Skeletal muscle cell (primary cell): ENCODE measurements around the gene NPTN.
A peak's percentile ranks its signal among the peaks of the same experiment; 100 is the strongest.
"Not testable (repeated sequence)": the region's sequence is repeated elsewhere in the genome, so short reads cannot be mapped to it uniquely, and the experiment has no call there.

ENCODE experiments used
- DNase-seq: peaks from one replicate; pipeline ENCODE4 v3.0.0-alpha.2; 2010; ENCODE audit warnings: low read depth
- H3K4me3 ChIP-seq: 2 replicates; pipeline ENCODE4 v1.5.1; 2011; ENCODE audit warnings: low read depth, mild to moderate bottlenecking, control low read depth, low read length, moderate library complexity

NPTN gene

GRCh38 chr15:73633111-73633990 lies at the start of gene NPTN:
TSS of gene NPTN (minus strand) at chr15:73633389. CDS start at chr15:73633215, 174 bp downstream.
- peak within 1 kb of the TSS; percentile 90 for H3K4me3 ChIP-seq
- DNase-seq = peak; percentile 94

GRCh38 chr15:73682600-73683090 lies 49.5 kb upstream of the NPTN start:
- DNase-seq = no peak
- no peak overlapping the region for H3K4me3 ChIP-seq

GRCh38 chr15:73681856-73682599 lies 48.8 kb upstream of the NPTN start:
- DNase-seq = no peak

GRCh38 chr15:73681063-73681462 lies 47.9 kb upstream of the NPTN start:
- DNase-seq = no peak
- H3K4me3 ChIP-seq = no peak overlapping the region

More at GRCh38 chr15:73681856-73682599, 48.8 kb upstream of the NPTN start:
- no peak overlapping the region for H3K4me3 ChIP-seq

GRCh38 chr15:73680549-73680948 lies 47.4 kb upstream of the NPTN start:
- no peak overlapping the region for H3K4me3 ChIP-seq
- no peak for DNase-seq

- DNase-seq = no peak
- no peak overlapping the region for H3K4me3 ChIP-seq
Observed at GRCh38 chr15:73679964-73680363, 46.8 kb upstream of the NPTN start.

- no peak for DNase-seq
- no peak overlapping the region for H3K4me3 ChIP-seq
Observed at GRCh38 chr15:73679180-73679579, 46.0 kb upstream of the NPTN start.

- no peak overlapping the region for H3K4me3 ChIP-seq
- DNase-seq = no peak
Observed at GRCh38 chr15:73678498-73678897, 45.3 kb upstream of the NPTN start.

GRCh38 chr15:73677733-73678132 lies 44.5 kb upstream of the NPTN start:
- DNase-seq = no peak

GRCh38 chr15:73677146-73677607 lies 44.0 kb upstream of the NPTN start:
- no peak overlapping the region for H3K4me3 ChIP-seq
- DNase-seq = no peak

More at GRCh38 chr15:73677733-73678132, 44.5 kb upstream of the NPTN start:
- no peak overlapping the region for H3K4me3 ChIP-seq

GRCh38 chr15:73674587-73674986 lies 41.4 kb upstream of the NPTN start:
- no peak overlapping the region for H3K4me3 ChIP-seq
- DNase-seq = no peak

GRCh38 chr15:73660455-73660854 lies 27.3 kb upstream of the NPTN start:
- H3K4me3 ChIP-seq = no peak overlapping the region
- no peak for DNase-seq

GRCh38 chr15:73658645-73659044 lies 25.5 kb upstream of the NPTN start:
- DNase-seq = no peak
- no peak overlapping the region for H3K4me3 ChIP-seq

GRCh38 chr15:73655724-73656123 lies 22.5 kb upstream of the NPTN start:
- H3K4me3 ChIP-seq = no peak overlapping the region
- no peak for DNase-seq

GRCh38 chr15:73654659-73655058 lies 21.5 kb upstream of the NPTN start:
- DNase-seq = no peak
- no peak overlapping the region for H3K4me3 ChIP-seq

GRCh38 chr15:73650416-73651126 lies 17.4 kb upstream of the NPTN start:
- no peak for DNase-seq
- H3K4me3 ChIP-seq = no peak overlapping the region

- no peak overlapping the region for H3K4me3 ChIP-seq
- no peak for DNase-seq
Observed at GRCh38 chr15:73648014-73648295, 14.8 kb upstream of the NPTN start.

- no peak overlapping the region for H3K4me3 ChIP-seq
- DNase-seq = no peak
Observed at GRCh38 chr15:73647259-73648013, 14.2 kb upstream of the NPTN start.

GRCh38 chr15:73639464-73639863 lies 6.3 kb upstream of the NPTN start:
- DNase-seq, H3K4me3 ChIP-seq: not testable (repeated sequence)
